Activated naive CD4-positive, alpha-beta T cell treated with anti-CD3 and anti-CD28 coated beads, Interleukin-2, amount 50 U/mL, for 72 hours (primary cell): Measurements from ENCODE around the gene YWHAB. TPM values are rescaled to one million over a fixed set of nuclear protein-coding genes. Genes with fewer than 3 reads are reported as not detected.

Experiments used
- ATAC-seq, 2 donors: fragments of 150-1000 bp; cut with Tn5 transposase; 2 replicates each; pipeline ENCODE4 v1.10.0; 2021; ENCODE audit warnings: mild to moderate bottlenecking in 2 of 2, moderate library complexity in 2 of 2
- DNase-seq, 2 donors: peaks; one replicate each; pipeline ENCODE4 v3.0.0; 2021 to 2022; ENCODE audit warnings: low spot score in 2 of 2
- H3K27ac Mint-ChIP-seq, 2 donors: one replicate each; pipeline ENCODE4 v1.8.0; 2022; ENCODE audit warnings: mild to moderate bottlenecking in 2 of 2, mixed read lengths in 2 of 2
- H3K36me3 Mint-ChIP-seq, 2 donors: one replicate each; pipeline ENCODE4 v1.8.0; 2022; ENCODE audit warnings: mixed read lengths in 2 of 2
- H3K9me3 Mint-ChIP-seq, 2 donors: one replicate each; pipeline ENCODE4 v1.8.0; 2022; ENCODE audit warnings: mixed read lengths in 2 of 2
- total RNA-seq, 2 donors: library from RNA; stranded (reverse); gene quantifications; one replicate each; pipeline ENCODE4 v1.2.3, GENCODE V29; 2022

YWHAB gene
- total RNA-seq = 100 to 1,000 TPM; 185 to 222 TPM

GRCh38 chr20:44885392-44886265 lies at the start of gene YWHAB:
YWHAB (plus strand) TSS chr20:44885705; CDS start chr20:44901534, 15,829 bp downstream.
- Mint-ChIP-seq H3K27ac (peak within 1 kb of the TSS; percentile 95 to 98), H3K9me3 (no peaks in the 10 kb centered on the region), H3K36me3 (peaks cover 13 to 30% of the 10 kb centered on the region in 2 donors)
- DNase-seq (peak; percentile 98), ATAC-seq (peak; percentile 94 to 99)

DNA sequence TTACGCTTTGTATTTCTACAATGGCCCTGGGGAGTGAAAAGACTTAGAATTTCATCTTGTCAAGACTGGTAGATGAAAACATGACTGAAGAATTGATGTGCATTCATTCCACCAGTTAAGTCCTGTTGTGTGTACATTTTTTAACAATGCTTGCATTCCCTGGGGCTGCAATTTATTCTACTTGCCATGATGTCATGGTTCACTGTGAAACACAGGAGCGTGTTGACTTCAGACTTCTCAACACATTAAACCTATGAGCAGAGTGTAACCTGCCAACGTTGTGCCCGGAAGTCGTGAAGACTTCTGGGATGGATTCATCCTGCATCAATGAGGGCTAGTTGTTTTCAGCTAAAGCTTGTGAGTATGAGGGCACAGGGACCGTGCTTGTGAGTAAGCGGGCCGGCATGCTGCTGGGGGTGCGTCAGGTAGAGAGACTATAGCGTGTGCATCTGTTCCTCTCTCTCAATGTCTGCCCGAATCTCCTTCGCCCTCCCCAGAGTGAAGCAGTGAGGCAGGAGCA lies 48.8 kb upstream of the YWHAB start:
- Mint-ChIP-seq H3K27ac (no peak overlapping the region), H3K9me3 (peaks cover 0 to 3% of the 10 kb centered on the region in 2 donors), H3K36me3 (peaks cover 0 to 4% of the 10 kb centered on the region in 2 donors)
- no peak for DNase-seq
- no peak for ATAC-seq

GRCh38 chr20:44837946-44838345 lies 47.6 kb upstream of the YWHAB start:
- Mint-ChIP-seq H3K27ac (no peak overlapping the region), H3K36me3 (peaks cover 0 to 4% of the 10 kb centered on the region in 2 donors), H3K9me3 (peaks cover 0 to 3% of the 10 kb centered on the region in 2 donors)
- ATAC-seq = no peak
- DNase-seq = no peak

GRCh38 chr20:44838521-44838920 lies 47.0 kb upstream of the YWHAB start:
- H3K9me3 Mint-ChIP-seq = peaks cover 0 to 3% of the 10 kb centered on the region in 2 donors
- peaks cover 0 to 4% of the 10 kb centered on the region in 2 donors for H3K36me3 Mint-ChIP-seq
- DNase-seq (no peak), ATAC-seq (no peak)
- H3K27ac Mint-ChIP-seq = no peak overlapping the region

DNA sequence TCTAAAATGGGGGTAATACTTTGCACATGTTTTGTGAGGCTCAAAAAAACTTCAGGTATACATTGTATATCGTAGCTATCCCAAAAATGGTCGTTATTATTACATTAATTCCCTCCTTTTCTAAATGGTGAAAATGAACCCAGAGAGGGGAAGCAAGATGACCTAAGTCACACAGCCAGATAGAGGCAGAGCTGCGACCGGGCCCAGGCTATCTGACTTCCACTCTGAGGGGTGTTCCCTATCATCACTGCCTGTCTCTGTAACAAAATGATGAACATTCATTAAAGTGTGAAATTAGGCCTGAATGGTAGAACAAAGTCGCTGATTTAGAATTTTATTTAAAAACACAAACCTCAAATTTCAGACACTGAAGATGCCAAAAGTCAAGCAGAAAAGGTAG lies 46.0 kb upstream of the YWHAB start:
- H3K9me3 Mint-ChIP-seq = peaks cover 0 to 3% of the 10 kb centered on the region in 2 donors
- DNase-seq = no peak
- no peak for ATAC-seq
- H3K36me3 Mint-ChIP-seq = peaks cover 0 to 4% of the 10 kb centered on the region in 2 donors
- H3K27ac Mint-ChIP-seq = no peak overlapping the region

DNA sequence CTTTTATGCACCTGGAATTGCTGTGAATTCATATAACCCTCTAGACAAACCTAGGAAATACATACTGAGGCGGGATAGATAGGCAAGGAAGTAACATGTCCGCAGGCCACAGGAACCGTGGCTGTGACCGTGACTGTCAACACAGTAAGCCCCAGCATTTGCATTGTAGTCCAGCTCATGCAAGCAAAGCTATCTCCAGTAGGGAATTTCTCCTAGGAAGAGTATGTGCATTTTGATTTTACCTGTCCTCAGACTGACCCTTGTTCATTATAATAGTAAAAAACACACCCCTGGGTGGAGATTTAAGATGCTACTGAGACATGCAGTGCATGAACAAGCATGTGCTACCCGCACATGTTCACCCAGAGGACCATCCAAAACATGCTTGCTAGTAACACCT lies 44.7 kb upstream of the YWHAB start:
- Mint-ChIP-seq H3K27ac (no peak overlapping the region), H3K36me3 (peaks cover 0 to 4% of the 10 kb centered on the region in 2 donors), H3K9me3 (peaks cover 0 to 3% of the 10 kb centered on the region in 2 donors)
- DNase-seq = no peak
- ATAC-seq = no peak

DNA sequence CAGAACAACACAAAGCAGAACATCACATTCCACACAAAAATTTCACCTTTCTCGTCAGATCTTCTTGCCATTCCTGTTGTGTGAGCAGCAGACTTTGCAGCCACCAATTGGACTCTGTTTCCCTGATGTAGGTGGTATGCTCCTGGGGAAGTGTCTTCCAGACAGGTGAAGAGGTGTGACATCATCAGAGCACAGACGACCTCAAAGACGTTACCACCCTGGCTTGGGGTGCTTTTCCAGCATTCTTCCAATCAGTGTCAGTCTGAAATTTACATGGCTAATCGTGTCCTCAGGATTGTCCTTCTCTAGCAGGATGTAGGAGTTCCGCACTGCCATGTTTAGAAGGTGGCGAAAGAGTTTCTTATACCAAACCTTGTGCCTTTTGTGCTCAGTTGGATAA lies 43.5 kb upstream of the YWHAB start:
- ATAC-seq = no peak
- H3K36me3 Mint-ChIP-seq = peaks cover 0 to 4% of the 10 kb centered on the region in 2 donors
- H3K9me3 Mint-ChIP-seq = peaks cover 0 to 3% of the 10 kb centered on the region in 2 donors
- DNase-seq = no peak
- no peak overlapping the region for H3K27ac Mint-ChIP-seq

DNA sequence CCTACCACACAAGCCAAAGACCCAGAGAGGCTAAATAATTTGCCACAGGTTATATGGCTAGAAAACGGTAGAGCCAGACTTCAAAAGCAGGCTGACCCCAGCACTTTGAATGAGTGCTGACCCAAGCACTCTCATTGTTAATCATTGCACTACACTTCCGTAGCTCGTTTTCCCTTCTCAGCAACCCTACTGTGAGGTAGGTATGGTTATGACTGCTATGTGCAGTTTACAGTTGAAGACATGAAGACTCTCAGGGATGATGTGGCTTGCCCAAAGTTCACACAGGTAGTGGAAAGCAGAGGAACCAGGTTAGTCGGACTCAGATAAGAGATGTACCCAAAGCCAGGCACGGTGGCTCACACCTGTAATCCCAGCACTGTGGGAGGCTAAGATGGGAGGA lies 41.6 kb upstream of the YWHAB start:
- ATAC-seq = peak in 1 of 2 donors; percentile 49

DNA sequence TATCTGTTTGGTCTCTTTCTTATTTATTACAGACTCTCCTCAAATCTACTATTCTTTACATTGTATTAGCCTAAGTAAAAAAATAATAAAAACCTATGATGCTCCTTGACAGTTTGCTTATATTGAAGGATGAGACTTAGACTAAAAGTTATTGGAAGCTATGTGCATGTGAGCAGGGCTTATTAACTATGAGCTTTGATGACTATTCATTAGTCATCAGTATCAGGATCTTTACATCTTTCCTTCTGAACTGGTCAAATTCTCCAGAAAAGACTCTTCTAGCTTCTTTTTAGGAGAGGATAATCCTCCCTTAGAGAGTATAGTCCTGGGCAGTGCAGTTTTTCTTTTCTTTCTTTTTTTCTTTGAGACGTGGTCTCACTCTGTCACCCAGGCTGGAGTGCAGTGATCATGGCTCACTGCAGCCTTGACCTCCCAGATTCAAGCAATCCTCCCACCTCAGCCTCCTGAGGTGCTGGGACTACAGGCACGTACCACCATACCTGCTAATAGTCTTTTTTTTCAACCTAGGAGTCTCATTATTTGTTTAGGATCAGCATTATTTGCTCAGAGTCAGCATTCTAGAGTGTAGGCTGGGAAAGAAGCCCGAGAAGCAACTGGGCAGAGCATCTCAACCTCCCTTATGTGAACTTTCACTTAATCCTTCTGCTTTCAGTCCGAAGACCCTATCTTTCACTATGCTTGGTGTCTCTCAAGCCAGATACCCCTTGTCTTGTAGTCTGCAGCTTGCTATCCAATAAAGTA lies 37.1 kb upstream of the YWHAB start:
- no peak for ATAC-seq
- Mint-ChIP-seq H3K9me3 (no peaks in the 10 kb centered on the region), H3K36me3 (no peaks in the 10 kb centered on the region), H3K27ac (no peak overlapping the region)
- no peak for DNase-seq

More for the DNA sequence above, 41.6 kb upstream of the YWHAB start:
- peaks cover 0 to 4% of the 10 kb centered on the region in 2 donors for H3K36me3 Mint-ChIP-seq
- H3K9me3 Mint-ChIP-seq = peaks cover 0 to 3% of the 10 kb centered on the region in 2 donors
- no peak overlapping the region for H3K27ac Mint-ChIP-seq
- DNase-seq = no peak

- DNase-seq = no peak
- H3K36me3 Mint-ChIP-seq = no peaks in the 10 kb centered on the region
- no peaks in the 10 kb centered on the region for H3K9me3 Mint-ChIP-seq
- no peak for ATAC-seq
- H3K27ac Mint-ChIP-seq = no peak overlapping the region
Observed at GRCh38 chr20:44849703-44850102, 35.8 kb upstream of the YWHAB start.

- Mint-ChIP-seq H3K27ac (no peak overlapping the region), H3K9me3 (no peaks in the 10 kb centered on the region), H3K36me3 (no peaks in the 10 kb centered on the region)
- no peak for DNase-seq
- ATAC-seq = no peak
Observed at GRCh38 chr20:44850272-44850671, 35.2 kb upstream of the YWHAB start.

DNA sequence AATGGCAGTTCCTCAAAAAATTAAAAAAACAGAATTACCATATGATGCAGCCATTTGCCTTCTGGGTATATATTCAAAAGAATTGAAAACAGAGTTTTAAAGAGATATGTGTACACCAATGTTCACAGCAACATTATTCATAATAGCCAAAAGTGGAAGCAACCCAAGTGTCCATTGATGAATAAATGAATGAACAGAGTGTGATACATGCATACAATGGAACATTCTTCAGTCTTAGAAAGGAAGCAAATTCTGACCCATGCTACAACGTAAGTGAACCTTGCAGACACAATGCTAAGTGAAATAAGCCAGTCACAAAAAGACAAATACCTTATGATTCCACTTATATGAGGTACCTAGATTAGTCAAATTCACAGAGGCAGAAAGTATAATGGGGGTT lies 34.7 kb upstream of the YWHAB start:
- DNase-seq = no peak

DNA sequence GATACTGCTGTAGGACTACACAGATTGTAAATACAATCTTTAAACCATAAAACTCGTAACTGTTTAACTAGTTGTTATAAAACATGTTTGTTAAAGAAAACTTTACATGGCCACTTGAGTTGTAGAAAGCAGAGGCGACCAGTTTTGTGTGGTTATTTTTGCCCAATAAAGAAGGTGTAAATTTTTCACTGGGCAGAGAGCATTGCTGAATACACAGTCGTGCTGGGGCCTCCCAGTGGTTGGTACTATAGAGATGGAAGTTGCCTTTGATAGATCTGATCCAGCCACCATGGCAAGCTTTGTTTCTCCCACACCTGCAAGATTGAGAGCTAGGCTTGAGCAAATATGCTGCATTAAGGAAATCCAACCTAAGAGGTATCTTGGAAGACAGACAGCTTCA lies 34.0 kb upstream of the YWHAB start:
- no peak for DNase-seq
- Mint-ChIP-seq H3K27ac (no peak overlapping the region), H3K36me3 (no peaks in the 10 kb centered on the region), H3K9me3 (no peaks in the 10 kb centered on the region)
- no peak for ATAC-seq

More for the DNA sequence above, 34.7 kb upstream of the YWHAB start:
- peak in 1 of 2 donors; percentile 37 for ATAC-seq
- Mint-ChIP-seq H3K27ac (no peak overlapping the region), H3K9me3 (no peaks in the 10 kb centered on the region), H3K36me3 (no peaks in the 10 kb centered on the region)

DNA sequence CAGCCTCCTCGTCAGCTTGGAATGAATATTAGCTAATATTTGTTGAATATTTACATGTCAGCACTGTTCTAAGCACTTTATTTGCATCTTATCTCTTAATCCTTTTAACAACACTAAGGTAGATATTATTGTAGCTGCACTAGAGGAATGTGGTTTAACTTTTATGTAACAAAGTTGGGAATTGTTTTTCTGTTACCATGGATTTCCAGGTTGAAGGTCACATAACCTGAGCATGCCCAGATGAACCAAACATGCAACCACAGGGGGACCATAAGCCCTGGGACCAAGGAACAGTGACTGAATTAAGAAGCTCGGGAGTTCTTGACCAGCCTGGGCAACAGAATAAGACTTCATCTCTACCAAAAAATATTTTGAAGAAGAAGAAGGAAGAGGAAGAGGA lies 29.1 kb upstream of the YWHAB start:
- DNase-seq = no peak
- no peak for ATAC-seq
- H3K9me3 Mint-ChIP-seq = no peaks in the 10 kb centered on the region
- H3K36me3 Mint-ChIP-seq = no peaks in the 10 kb centered on the region
- H3K27ac Mint-ChIP-seq = no peak overlapping the region

DNA sequence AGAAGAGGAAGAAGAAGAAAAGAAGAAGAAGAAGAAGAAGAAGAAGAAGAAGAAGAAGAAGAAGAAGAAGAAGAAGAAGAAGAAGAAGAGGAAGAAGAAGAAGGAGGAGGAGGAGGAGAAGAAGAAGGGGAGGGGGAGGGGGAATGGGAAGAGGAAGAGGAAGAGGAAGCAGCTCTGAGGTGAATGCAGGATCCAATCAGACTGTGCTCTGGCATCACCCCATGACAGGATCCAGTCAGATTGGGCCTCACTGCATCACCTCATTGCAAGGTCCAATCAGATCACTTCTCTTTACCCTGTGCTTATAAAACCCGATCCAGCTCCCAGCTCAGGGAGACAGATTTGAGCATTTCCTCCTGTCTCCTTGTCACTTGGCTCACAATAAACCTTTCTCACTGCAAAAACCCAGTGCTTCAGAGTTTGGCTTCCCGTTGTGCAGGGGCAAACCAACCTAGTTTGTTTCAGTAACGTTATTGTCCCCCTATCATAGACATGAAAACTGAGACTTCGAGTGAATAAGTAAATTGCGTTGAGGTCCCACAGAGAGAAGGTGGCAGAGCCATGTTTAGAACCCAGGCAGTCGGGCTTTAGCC lies 28.6 kb upstream of the YWHAB start:
- H3K27ac Mint-ChIP-seq = no peak overlapping the region
- DNase-seq (no peak), ATAC-seq (no peak)
- no peaks in the 10 kb centered on the region for H3K9me3 Mint-ChIP-seq
- H3K36me3 Mint-ChIP-seq = no peaks in the 10 kb centered on the region

DNA sequence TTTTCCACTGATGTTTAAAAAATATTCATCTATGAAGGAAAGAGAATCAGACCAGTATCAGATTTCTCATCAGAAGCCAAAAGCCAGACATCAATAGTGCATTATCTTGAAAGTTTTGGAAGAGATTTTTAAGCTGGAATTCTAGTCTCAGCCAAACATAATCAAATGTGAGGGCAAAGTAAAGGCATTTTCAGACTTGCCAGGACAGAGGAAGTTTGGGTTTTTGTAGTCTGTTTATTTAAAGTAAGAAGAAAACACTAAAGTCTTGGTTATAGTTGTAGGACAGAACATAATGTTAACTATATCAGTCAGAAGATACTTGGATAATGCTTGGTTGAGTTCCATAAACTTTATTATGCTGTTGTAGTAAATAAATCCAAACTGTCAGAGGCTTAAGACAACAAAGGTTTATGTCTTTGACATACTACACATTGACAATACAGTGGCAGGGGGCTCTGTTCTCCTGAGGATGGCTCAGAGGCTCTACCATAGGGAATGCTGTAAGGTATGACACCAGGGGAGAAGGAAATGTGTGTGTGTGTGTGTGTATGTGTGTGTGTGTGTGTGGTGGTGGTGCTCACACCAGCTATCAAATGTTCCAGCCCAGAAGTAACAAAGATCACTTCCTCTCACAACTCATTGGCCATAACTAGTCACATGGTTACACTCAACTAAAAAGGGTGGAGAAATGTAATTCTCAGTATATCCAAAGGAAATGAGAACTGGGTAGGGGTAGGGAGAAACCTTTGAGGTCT lies 26.7 kb upstream of the YWHAB start:
- H3K36me3 Mint-ChIP-seq = no peaks in the 10 kb centered on the region
- no peak for DNase-seq
- H3K9me3 Mint-ChIP-seq = no peaks in the 10 kb centered on the region
- no peak for ATAC-seq
- H3K27ac Mint-ChIP-seq = no peak overlapping the region
